ENCODE measurements around the gene APOC1. TPM values are rescaled to one million over a fixed set of nuclear protein-coding genes. Genes with fewer than 3 reads are reported as not detected.

The APOC1 gene
- 106 to 124 TPM (median 109 TPM) in 5 replicates for total RNA-seq (2022; extraction: Qiagen RNA extraction; ENCODE audit: low read depth)

GRCh38 chr19:44914433-44915206 lies at the start of gene APOC1:
APOC1 (plus strand) TSS chr19:44914608; CDS start chr19:44914892, 284 bp downstream.

GRCh38 chr19:44891016-44891882 lies 23.2 kb upstream of the APOC1 start, which contains the start of gene TOMM40:
TOMM40 (plus strand) TSS chr19:44891254; CDS start chr19:44891416, 162 bp downstream.

GRCh38 chr19:44905437-44906160 lies 8.8 kb upstream of the APOC1 start, which contains the start of gene APOE:
APOE (plus strand) TSS chr19:44905796; CDS start chr19:44906625, 829 bp downstream.

GRCh38 chr19:44942067-44942571 lies 27.7 kb downstream of the APOC1 start, which contains the start of gene APOC4:
APOC4 (plus strand) TSS chr19:44942237; CDS start chr19:44942278, 41 bp downstream.

GRCh38 chr19:44954649-44955504 lies 40.5 kb downstream of the APOC1 start, which contains the start of gene CLPTM1:
CLPTM1 (plus strand) TSS chr19:44955380; CDS start chr19:44955396, 16 bp downstream.

Other genes starting within 250 kb of the APOC1 start
- 6.6 to 13.0 TPM (median 10.0 TPM) in 5 replicates for gene CEACAM19, start 243.1 kb upstream of the APOC1 start, total RNA-seq (2022; extraction: Qiagen RNA extraction; ENCODE audit: low read depth)
- 0.08 to 0.19 TPM (median 0.16 TPM) in 3 of 5 replicates, not detected in the others for gene CEACAM16, start 215.5 kb upstream of the APOC1 start, total RNA-seq (2022; extraction: Qiagen RNA extraction; ENCODE audit: low read depth)
- 31.6 to 92.9 TPM (median 77.1 TPM) in 5 replicates for gene BCL3, start 165.9 kb upstream of the APOC1 start, total RNA-seq (2022; extraction: Qiagen RNA extraction; ENCODE audit: low read depth)
- not detected in 5 replicates for gene CBLC, start 136.7 kb upstream of the APOC1 start, total RNA-seq (2022; extraction: Qiagen RNA extraction; ENCODE audit: low read depth)
- 46.2 to 95.2 TPM (median 82.2 TPM) in 5 replicates for gene BCAM, start 105.5 kb upstream of the APOC1 start, total RNA-seq (2022; extraction: Qiagen RNA extraction; ENCODE audit: low read depth)
- 66.5 to 87.0 TPM (median 80.6 TPM) in 5 replicates for gene NECTIN2, start 68.3 kb upstream of the APOC1 start, total RNA-seq (2022; extraction: Qiagen RNA extraction; ENCODE audit: low read depth)
- gene TOMM40, start 23.4 kb upstream of the APOC1 start, total RNA-seq (2022; extraction: Qiagen RNA extraction; ENCODE audit: low read depth) = 157 to 269 TPM (median 249 TPM) in 5 replicates
- 9.7 to 22.0 TPM (median 15.3 TPM) in 5 replicates for gene APOE, start 8.8 kb upstream of the APOC1 start, total RNA-seq (2022; extraction: Qiagen RNA extraction; ENCODE audit: low read depth)
- not detected in 5 replicates for gene APOC4, start 27.6 kb downstream of the APOC1 start, total RNA-seq (2022; extraction: Qiagen RNA extraction; ENCODE audit: low read depth)
- gene APOC2, start 31.4 kb downstream of the APOC1 start, total RNA-seq (2022; extraction: Qiagen RNA extraction; ENCODE audit: low read depth) = not detected in 5 replicates
- 105 to 202 TPM (median 186 TPM) in 5 replicates for gene CLPTM1, start 40.8 kb downstream of the APOC1 start, total RNA-seq (2022; extraction: Qiagen RNA extraction; ENCODE audit: low read depth)
- gene RELB, start 86.9 kb downstream of the APOC1 start, total RNA-seq (2022; extraction: Qiagen RNA extraction; ENCODE audit: low read depth) = 21.5 to 47.3 TPM (median 39.4 TPM) in 5 replicates
- 53.3 to 78.2 TPM (median 70.7 TPM) in 5 replicates for gene CLASRP, start 124.4 kb downstream of the APOC1 start, total RNA-seq (2022; extraction: Qiagen RNA extraction; ENCODE audit: low read depth)
- gene ZNF296, start 161.9 kb downstream of the APOC1 start, total RNA-seq (2022; extraction: Qiagen RNA extraction; ENCODE audit: low read depth) = 5.5 to 12.5 TPM (median 11.8 TPM) in 5 replicates
- 75.9 to 97.8 TPM (median 96.0 TPM) in 5 replicates for gene GEMIN7, start 164.7 kb downstream of the APOC1 start, total RNA-seq (2022; extraction: Qiagen RNA extraction; ENCODE audit: low read depth)
- gene PPP1R37, start 178.6 kb downstream of the APOC1 start, total RNA-seq (2022; extraction: Qiagen RNA extraction; ENCODE audit: low read depth) = 23.1 to 37.0 TPM (median 36.1 TPM) in 5 replicates
- gene NKPD1, start 246.4 kb downstream of the APOC1 start, total RNA-seq (2022; extraction: Qiagen RNA extraction; ENCODE audit: low read depth) = 0.08 to 0.34 TPM (median 0.32 TPM) in 5 replicates